ENCODE measurements around the gene JADE2.

JADE2 gene

DNA sequence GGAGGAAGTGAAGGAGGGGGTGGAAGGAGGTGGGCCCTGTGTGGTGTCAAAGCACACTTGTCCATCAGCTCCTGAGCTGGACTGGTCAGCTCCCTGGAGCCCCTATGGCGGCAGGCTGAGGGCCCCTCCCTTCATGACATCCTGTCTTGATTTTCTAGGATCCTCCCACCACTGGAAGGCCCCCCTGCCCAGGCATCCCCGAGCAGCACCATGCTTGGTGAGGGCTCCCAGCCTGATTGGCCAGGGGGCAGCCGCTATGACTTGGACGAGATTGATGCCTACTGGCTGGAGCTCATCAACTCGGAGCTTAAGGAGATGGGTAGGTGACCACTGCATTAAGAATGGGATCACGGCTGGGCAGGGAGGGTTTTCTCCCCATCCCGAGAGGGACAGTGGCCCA is 34.2 kb downstream of the JADE2 start:
- TF ChIP-seq YY1 (IDR thresholded peaks at IDR 0.05; ENCODE audit: low read depth) (no peak), RAD21 (IDR thresholded peaks at IDR 0.05; ENCODE audit: low read depth) (no peak), NFIC (IDR thresholded peaks at IDR 0.05) (no peak), ZBTB7A (IDR thresholded peaks at IDR 0.05; ENCODE audit: low read depth) (no peak), CEBPB (IDR thresholded peaks at IDR 0.05) (no peak), TCF12 (IDR thresholded peaks at IDR 0.05; ENCODE audit: low read depth) (no peak), TEAD4 (IDR thresholded peaks at IDR 0.05) (no peak), CREB1 (IDR thresholded peaks at IDR 0.05; ENCODE audit: low read depth) (no peak), FOXM1 (IDR thresholded peaks at IDR 0.05; ENCODE audit: borderline replicate concordance, low read depth) (no peak), EP300 (IDR thresholded peaks at IDR 0.05; ENCODE audit: borderline replicate concordance) (no peak), TAF1 (IDR thresholded peaks at IDR 0.05; ENCODE audit: low read depth) (no peak), EGR1 (IDR thresholded peaks at IDR 0.05) (no peak)
- TF ChIP-seq, protein P1, sequence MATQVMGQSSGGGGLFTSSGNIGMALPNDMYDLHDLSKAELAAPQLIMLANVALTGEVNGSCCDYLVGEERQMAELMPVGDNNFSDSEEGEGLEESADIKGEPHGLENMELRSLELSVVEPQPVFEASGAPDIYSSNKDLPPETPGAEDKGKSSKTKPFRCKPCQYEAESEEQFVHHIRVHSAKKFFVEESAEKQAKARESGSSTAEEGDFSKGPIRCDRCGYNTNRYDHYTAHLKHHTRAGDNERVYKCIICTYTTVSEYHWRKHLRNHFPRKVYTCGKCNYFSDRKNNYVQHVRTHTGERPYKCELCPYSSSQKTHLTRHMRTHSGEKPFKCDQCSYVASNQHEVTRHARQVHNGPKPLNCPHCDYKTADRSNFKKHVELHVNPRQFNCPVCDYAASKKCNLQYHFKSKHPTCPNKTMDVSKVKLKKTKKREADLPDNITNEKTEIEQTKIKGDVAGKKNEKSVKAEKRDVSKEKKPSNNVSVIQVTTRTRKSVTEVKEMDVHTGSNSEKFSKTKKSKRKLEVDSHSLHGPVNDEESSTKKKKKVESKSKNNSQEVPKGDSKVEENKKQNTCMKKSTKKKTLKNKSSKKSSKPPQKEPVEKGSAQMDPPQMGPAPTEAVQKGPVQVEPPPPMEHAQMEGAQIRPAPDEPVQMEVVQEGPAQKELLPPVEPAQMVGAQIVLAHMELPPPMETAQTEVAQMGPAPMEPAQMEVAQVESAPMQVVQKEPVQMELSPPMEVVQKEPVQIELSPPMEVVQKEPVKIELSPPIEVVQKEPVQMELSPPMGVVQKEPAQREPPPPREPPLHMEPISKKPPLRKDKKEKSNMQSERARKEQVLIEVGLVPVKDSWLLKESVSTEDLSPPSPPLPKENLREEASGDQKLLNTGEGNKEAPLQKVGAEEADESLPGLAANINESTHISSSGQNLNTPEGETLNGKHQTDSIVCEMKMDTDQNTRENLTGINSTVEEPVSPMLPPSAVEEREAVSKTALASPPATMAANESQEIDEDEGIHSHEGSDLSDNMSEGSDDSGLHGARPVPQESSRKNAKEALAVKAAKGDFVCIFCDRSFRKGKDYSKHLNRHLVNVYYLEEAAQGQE (IDR thresholded peaks at IDR 0.05; ENCODE audit: low read depth), result no peak
- TF ChIP-seq, protein P2, sequence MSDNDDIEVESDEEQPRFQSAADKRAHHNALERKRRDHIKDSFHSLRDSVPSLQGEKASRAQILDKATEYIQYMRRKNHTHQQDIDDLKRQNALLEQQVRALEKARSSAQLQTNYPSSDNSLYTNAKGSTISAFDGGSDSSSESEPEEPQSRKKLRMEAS (IDR thresholded peaks at IDR 0.05), result no peak
- TF ChIP-seq, protein P3, sequence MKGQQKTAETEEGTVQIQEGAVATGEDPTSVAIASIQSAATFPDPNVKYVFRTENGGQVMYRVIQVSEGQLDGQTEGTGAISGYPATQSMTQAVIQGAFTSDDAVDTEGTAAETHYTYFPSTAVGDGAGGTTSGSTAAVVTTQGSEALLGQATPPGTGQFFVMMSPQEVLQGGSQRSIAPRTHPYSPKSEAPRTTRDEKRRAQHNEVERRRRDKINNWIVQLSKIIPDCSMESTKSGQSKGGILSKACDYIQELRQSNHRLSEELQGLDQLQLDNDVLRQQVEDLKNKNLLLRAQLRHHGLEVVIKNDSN (IDR thresholded peaks at IDR 0.05), result no peak

DNA sequence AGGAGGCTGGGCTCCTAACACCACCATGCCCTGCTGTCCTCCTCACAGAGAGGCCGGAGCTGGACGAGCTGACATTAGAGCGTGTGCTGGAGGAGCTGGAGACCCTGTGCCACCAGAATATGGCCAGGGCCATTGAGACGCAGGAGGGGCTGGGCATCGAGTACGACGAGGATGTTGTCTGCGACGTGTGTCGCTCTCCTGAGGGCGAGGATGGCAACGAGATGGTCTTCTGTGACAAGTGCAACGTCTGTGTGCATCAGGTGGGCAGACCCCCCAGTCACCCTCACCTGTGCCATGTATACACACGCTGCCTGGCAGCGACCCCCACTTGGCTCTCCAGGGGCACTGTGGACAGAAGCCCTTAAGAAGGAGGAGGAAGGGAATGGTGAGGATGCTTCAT is 35.2 kb downstream of the JADE2 start:
- no peak for TF ChIP-seq TEAD4 (IDR thresholded peaks at IDR 0.05)
- no peak for TF ChIP-seq NFIC (IDR thresholded peaks at IDR 0.05)
- no peak for TF ChIP-seq FOXM1 (IDR thresholded peaks at IDR 0.05; ENCODE audit: borderline replicate concordance, low read depth)
- TF ChIP-seq ZBTB7A (IDR thresholded peaks at IDR 0.05; ENCODE audit: low read depth), result no peak
- TF ChIP-seq, protein P2 (IDR thresholded peaks at IDR 0.05), result no peak
- no peak for TF ChIP-seq CEBPB (IDR thresholded peaks at IDR 0.05)
- TF ChIP-seq, protein P1 (IDR thresholded peaks at IDR 0.05; ENCODE audit: low read depth), result no peak
- TF ChIP-seq YY1 (IDR thresholded peaks at IDR 0.05; ENCODE audit: low read depth), result no peak
- TF ChIP-seq TAF1 (IDR thresholded peaks at IDR 0.05; ENCODE audit: low read depth), result no peak
- TF ChIP-seq CREB1 (IDR thresholded peaks at IDR 0.05; ENCODE audit: low read depth), result no peak
- no peak for TF ChIP-seq EP300 (IDR thresholded peaks at IDR 0.05; ENCODE audit: borderline replicate concordance)
- TF ChIP-seq EGR1 (IDR thresholded peaks at IDR 0.05), result no peak
- TF ChIP-seq TCF12 (IDR thresholded peaks at IDR 0.05; ENCODE audit: low read depth), result no peak
- no peak for TF ChIP-seq RAD21 (IDR thresholded peaks at IDR 0.05; ENCODE audit: low read depth)
- TF ChIP-seq, protein P3 (IDR thresholded peaks at IDR 0.05), result no peak

DNA sequence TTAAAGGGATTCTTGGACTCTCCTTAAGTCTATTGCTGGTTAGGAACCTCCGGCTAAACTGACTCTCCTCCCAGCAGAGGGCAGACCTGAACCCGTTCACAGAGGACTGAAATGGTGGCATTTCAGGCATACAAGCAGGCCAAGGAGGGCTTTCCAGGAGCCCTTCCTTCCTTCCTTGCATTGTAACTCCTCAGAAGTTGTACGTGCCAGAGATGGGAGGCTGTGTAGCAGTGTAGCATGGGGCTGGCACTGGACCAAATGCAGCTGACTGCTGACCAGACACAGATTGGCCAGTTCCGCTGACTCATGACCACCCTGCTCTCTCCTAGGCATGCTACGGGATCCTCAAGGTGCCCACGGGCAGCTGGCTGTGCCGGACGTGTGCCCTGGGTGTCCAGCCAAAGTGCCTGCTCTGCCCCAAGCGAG is 36.4 kb downstream of the JADE2 start:
- TF ChIP-seq RAD21 (IDR thresholded peaks at IDR 0.05; ENCODE audit: low read depth), result peak; percentile 36; the same call in 1 of the 2 replicates
- no peak for TF ChIP-seq EGR1 (IDR thresholded peaks at IDR 0.05)

DNA sequence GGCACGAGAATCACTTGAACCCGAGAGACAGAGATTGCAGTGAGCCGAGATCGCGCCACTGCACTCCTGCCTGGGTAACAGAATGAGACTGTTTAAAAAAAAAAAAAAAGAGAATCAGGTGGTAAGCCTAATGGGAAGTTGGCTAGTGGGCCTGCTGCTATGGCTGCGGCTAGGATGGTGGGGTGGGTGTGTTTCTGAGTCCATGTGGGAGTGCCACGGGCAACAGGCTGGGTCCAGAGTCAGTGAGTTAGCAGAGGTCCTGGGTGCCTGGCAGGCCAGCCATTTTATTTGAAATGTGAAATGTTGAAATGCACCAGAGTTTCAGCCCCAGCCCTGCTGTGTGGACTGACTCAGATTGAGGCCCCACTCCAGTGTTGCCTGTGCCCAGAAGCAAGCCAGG is 37.8 kb downstream of the JADE2 start:
- TF ChIP-seq CREB1 (IDR thresholded peaks at IDR 0.05; ENCODE audit: low read depth) (no peak), RAD21 (IDR thresholded peaks at IDR 0.05; ENCODE audit: low read depth) (no peak), TCF12 (IDR thresholded peaks at IDR 0.05; ENCODE audit: low read depth) (no peak), CEBPB (IDR thresholded peaks at IDR 0.05) (no peak)
- TF ChIP-seq, protein P2 (IDR thresholded peaks at IDR 0.05), result no peak

DNA sequence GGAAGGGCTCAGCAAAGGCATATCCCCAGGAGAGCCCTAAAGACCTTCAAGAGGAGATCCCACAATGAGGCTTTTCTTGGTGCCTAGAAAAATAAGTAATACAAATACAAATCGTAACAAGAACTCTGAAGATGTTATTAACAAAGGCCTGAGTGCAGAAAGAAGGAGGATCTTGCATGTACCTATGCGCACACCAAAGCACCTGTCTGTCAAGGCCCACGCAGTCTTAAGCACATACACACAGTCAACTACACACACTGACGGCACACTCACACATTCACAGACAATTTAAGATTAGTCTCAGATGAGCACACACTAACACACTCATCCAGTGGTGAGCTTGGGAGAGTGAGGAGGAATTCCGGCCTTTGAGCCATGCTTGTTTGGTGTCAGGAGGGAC is 38.5 kb downstream of the JADE2 start:
- TF ChIP-seq EGR1 (IDR thresholded peaks at IDR 0.05) (no peak), ZBTB7A (IDR thresholded peaks at IDR 0.05; ENCODE audit: low read depth) (no peak), TEAD4 (IDR thresholded peaks at IDR 0.05) (no peak), RAD21 (IDR thresholded peaks at IDR 0.05; ENCODE audit: low read depth) (no peak), YY1 (IDR thresholded peaks at IDR 0.05; ENCODE audit: low read depth) (no peak), FOXM1 (IDR thresholded peaks at IDR 0.05; ENCODE audit: borderline replicate concordance, low read depth) (no peak), CREB1 (IDR thresholded peaks at IDR 0.05; ENCODE audit: low read depth) (no peak), TAF1 (IDR thresholded peaks at IDR 0.05; ENCODE audit: low read depth) (no peak), NFIC (IDR thresholded peaks at IDR 0.05) (no peak), CEBPB (IDR thresholded peaks at IDR 0.05) (no peak), TCF12 (IDR thresholded peaks at IDR 0.05; ENCODE audit: low read depth) (no peak), EP300 (IDR thresholded peaks at IDR 0.05; ENCODE audit: borderline replicate concordance) (no peak)
- TF ChIP-seq, protein P3 (IDR thresholded peaks at IDR 0.05), result no peak
- TF ChIP-seq, protein P1 (IDR thresholded peaks at IDR 0.05; ENCODE audit: low read depth), result no peak
- TF ChIP-seq, protein P2 (IDR thresholded peaks at IDR 0.05), result no peak

Measured in Ishikawa (cell line).